Kidney (tissue), 14 donors: ENCODE results near the gene NHSL2. TPM values are rescaled to one million over a fixed set of nuclear protein-coding genes. Genes with fewer than 3 reads are reported as not detected.

ENCODE experiments used
- DNase-seq, 5 donors: peaks; one replicate each; pipeline ENCODE4 v3.0.0-alpha.2; 2013 to 2020
- FAIRE-seq: peaks from 2 replicates; lab custom pipeline; 2012; peaks lifted over from hg19 to GRCh38; lab: Jason Lieb, UNC
- H3K27ac ChIP-seq, 2 donors: one replicate each; pipeline ENCODE4 v1.7.0; 2013; ENCODE audit warnings: low read depth in 2 of 2, low read length in 2 of 2, inconsistent platforms in 1 of 2
- H3K27me3 ChIP-seq: one replicate; pipeline ENCODE4 v1.7.1; 2013; ENCODE audit warnings: low read length, inconsistent platforms; ENCODE audit not compliant: control insufficient read depth, insufficient read depth
- H3K36me3 ChIP-seq, 3 donors: one replicate each; pipeline versions ENCODE4 v1.7.0 to v1.7.1; 2013; ENCODE audit warnings: low read length in 3 of 3, control low read depth in 1 of 3, inconsistent platforms in 1 of 3; ENCODE audit not compliant: insufficient read depth in 3 of 3, control insufficient read depth in 2 of 3
- H3K4me1 ChIP-seq, 3 donors: one replicate each; pipeline versions ENCODE4 v1.7.0 to v1.7.1; 2013; ENCODE audit warnings: low read length in 3 of 3, inconsistent platforms in 1 of 3, low read depth in 1 of 3; ENCODE audit not compliant: control insufficient read depth in 2 of 3, insufficient read depth in 2 of 3
- H3K4me3 ChIP-seq, 3 donors: one replicate each; pipeline versions ENCODE4 v1.7.0 to v1.8.1; 2013; ENCODE audit warnings: low read length in 3 of 3, control low read depth in 1 of 3, inconsistent platforms in 1 of 3
- H3K9ac ChIP-seq, 3 donors: one replicate each; pipeline versions ENCODE4 v1.7.0 to v1.7.1; 2013; ENCODE audit warnings: low read length in 3 of 3, control low read depth in 1 of 3, inconsistent platforms in 1 of 3
- H3K9me3 ChIP-seq, 3 donors: one replicate each; pipeline versions ENCODE4 v1.7.0 to v1.7.1; 2013; ENCODE audit warnings: low read length in 3 of 3, control low read depth in 1 of 3, inconsistent platforms in 1 of 3; ENCODE audit not compliant: control insufficient read depth in 2 of 3, insufficient read depth in 1 of 3
- intact Hi-C: fragments of 100-400 bp; cut with DNase I; formaldehyde crosslinking; loops from one replicate; pipeline ENCODE4 v1.11.1; 2022
- polyA plus RNA-seq: library from polyadenylated mRNA; stranded (reverse); fragments of 350-450 nt; fragmentation: Illumina TruSeq; extraction: RNeasy Lipid Tissue Mini Kit (QIAGEN cat#74804); gene quantifications from one replicate; pipeline ENCODE4 v1.2.3, GENCODE V29; 2014; ENCODE audit warnings: low read depth, low replicate concordance; ENCODE audit not compliant: insufficient read depth
- total RNA-seq: library from RNA; stranded (reverse); fragmentation: NEBNext Ultra II Directional; extraction: Animal tissue kit (Norgen Biotek cat#: 25700); gene quantifications from one replicate; pipeline ENCODE4 v1.2.1, GENCODE V29; 2021
- TF ChIP-seq, protein P1 (sequence below): IDR thresholded peaks from 3 replicates; pipeline ENCODE4 v1.5.1; 2012; ENCODE audit warnings: mild to moderate bottlenecking, moderate library complexity, borderline replicate concordance; ENCODE audit not compliant: insufficient read depth; ENCODE audit errors: extremely low read depth
- donor health status: control.
- donor health status: control.
- donor health status: control.
- donor health status: control.
- donor health status: control.
- donor health status: DM: yes; HTN: yes; CAD: no.
- donor health status: Normal renal cell carcinoma (clear cell type).

The NHSL2 gene
- total and polyA plus RNA-seq, 2 donors from 2014 or later: 1.3 to 10.8 TPM

DNA sequence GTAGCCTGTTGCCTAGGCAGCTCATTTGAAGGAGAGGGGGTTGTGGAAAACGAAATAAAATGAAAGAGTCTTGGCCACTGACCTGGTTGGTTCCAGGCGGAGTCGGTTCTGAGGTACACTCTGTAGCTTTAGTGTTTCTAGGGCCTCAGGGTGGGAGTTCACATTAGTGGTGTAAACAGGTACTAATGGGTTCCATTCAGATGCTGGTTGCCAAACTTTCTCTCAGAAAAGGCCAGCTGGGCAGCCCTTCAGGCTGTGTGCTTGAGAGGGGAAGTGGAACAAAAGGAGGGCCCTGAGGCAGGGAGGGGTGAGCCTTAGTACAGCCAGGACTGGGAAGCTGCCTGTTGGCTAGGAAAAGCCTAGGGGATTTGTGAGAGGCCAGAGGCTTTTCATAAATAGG is 24.8 kb downstream of the NHSL2 start:
- FAIRE-seq: no peak

DNA sequence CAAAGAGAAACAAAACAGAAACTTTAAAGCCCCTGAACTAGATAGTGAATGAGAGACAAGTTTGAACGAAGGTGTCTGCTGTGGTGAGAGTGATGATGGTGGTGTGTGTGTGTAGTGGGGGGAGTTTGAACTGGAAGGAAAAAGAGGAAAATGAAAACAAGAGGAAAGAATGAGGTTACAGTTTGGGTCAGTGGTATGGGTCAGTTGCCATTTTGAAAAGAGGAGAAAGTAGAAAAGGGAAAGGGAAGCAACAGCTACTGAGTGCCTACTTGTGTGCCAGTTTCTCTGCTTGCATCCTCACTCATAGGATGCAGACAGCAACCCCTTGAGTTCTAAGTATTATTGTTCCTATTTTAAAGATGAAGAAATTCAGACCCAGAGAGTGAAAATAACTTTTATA is 26.0 kb downstream of the NHSL2 start:
- Histone ChIP-seq H3K27ac (no peak overlapping the region), H3K27me3 (peaks cover 4% of the 10 kb centered on the region), H3K4me3 (no peak overlapping the region), H3K9ac (no peak overlapping the region), H3K9me3 (no peaks in the 10 kb centered on the region), H3K4me1 (no peaks in the 10 kb centered on the region), H3K36me3 (no peaks in the 10 kb centered on the region)
- FAIRE-seq (no peak), DNase-seq (no peak)
- intact Hi-C loops: no loop called here
- TF ChIP-seq, protein P1, sequence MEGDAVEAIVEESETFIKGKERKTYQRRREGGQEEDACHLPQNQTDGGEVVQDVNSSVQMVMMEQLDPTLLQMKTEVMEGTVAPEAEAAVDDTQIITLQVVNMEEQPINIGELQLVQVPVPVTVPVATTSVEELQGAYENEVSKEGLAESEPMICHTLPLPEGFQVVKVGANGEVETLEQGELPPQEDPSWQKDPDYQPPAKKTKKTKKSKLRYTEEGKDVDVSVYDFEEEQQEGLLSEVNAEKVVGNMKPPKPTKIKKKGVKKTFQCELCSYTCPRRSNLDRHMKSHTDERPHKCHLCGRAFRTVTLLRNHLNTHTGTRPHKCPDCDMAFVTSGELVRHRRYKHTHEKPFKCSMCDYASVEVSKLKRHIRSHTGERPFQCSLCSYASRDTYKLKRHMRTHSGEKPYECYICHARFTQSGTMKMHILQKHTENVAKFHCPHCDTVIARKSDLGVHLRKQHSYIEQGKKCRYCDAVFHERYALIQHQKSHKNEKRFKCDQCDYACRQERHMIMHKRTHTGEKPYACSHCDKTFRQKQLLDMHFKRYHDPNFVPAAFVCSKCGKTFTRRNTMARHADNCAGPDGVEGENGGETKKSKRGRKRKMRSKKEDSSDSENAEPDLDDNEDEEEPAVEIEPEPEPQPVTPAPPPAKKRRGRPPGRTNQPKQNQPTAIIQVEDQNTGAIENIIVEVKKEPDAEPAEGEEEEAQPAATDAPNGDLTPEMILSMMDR: no peak

More for the DNA sequence above, 24.8 kb downstream of the NHSL2 start:
- TF ChIP-seq, protein P1: no peak
- intact Hi-C loops: no loop called here
- H3K36me3 ChIP-seq: no peaks in the 10 kb centered on the region
- H3K4me1 ChIP-seq: no peaks in the 10 kb centered on the region
- H3K27me3 ChIP-seq: peaks cover 4% of the 10 kb centered on the region
- no peak overlapping the region for H3K9ac ChIP-seq
- no peak for DNase-seq
- H3K9me3 ChIP-seq: no peaks in the 10 kb centered on the region
- no peak overlapping the region for H3K4me3 ChIP-seq
- H3K27ac ChIP-seq: no peak overlapping the region

DNA sequence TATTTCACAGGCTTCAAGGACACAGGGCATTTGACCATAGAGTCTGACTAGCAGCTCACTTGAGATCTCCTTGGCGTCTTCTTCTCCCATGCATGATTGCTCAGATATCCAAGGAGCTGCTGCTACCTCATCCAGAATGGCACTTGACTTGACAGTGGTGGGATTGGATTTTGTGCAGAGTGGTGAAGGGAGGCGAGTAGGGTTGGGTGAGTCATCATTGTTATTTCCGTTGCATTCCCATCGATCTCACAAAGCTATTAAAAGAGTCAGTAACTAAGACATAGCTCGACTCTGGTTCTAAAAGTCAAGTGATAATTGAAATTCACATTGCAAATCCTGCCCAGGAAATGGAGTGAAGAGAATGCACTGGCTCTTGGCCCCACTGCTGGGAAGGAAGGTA is 27.7 kb downstream of the NHSL2 start:
- TF ChIP-seq, protein P1: no peak
- no peak for FAIRE-seq
- H3K4me3 ChIP-seq: no peak overlapping the region
- H3K36me3 ChIP-seq: no peaks in the 10 kb centered on the region
- H3K4me1 ChIP-seq: no peaks in the 10 kb centered on the region
- no peaks in the 10 kb centered on the region for H3K9me3 ChIP-seq
- no peak for DNase-seq
- no peaks in the 10 kb centered on the region for H3K27me3 ChIP-seq
- H3K9ac ChIP-seq: no peak overlapping the region
- intact Hi-C loops: no loop called here
- no peak overlapping the region for H3K27ac ChIP-seq

DNA sequence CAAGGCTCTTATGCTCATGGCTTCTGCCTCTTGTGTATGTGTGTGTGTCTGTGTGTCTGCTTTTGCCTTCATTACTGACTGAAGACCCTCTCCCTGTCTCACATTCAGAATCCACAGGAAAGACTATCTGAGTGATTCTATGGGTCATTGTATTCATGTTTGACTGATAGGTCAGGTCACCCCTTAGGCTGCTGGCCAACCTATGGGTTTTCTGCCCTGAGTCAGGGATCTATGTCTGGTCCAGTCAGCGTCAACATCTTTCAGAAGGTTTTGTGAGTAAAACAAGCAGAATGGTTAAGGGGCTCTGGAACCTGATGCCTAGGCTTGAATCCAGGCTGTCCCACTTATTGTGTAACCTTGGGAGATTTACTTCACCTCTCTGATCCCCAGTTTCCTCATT is 30.5 kb downstream of the NHSL2 start:
- DNase-seq (no peak), FAIRE-seq (no peak)
- no peak overlapping the region for H3K9ac ChIP-seq
- no peaks in the 10 kb centered on the region for H3K9me3 ChIP-seq
- no peaks in the 10 kb centered on the region for H3K27me3 ChIP-seq
- intact Hi-C loops: no loop called here
- no peak overlapping the region for H3K27ac ChIP-seq
- TF ChIP-seq, protein P1: no peak
- H3K4me1 ChIP-seq: no peaks in the 10 kb centered on the region
- H3K4me3 ChIP-seq: no peak overlapping the region
- no peaks in the 10 kb centered on the region for H3K36me3 ChIP-seq
